Liver (tissue), 3 donors: ENCODE results near the gene MLLT10.
"Not testable (repeated sequence)": the region's sequence is repeated elsewhere in the genome, so short reads cannot be mapped to it uniquely, and the experiment has no call there.

Experiments used
- ATF3 ChIP-seq: IDR thresholded peaks from 2 replicates; pipeline ENCODE4 v1.6.1; 2016; ENCODE audit warnings: antibody characterized with exemption
- CTCF ChIP-seq: fragments of 150-350 bp; IDR thresholded peaks from 2 replicates; pipeline ENCODE4 v1.5.1; 2017; ENCODE audit warnings: improper control_type of control experiment, low read depth, low read length; ENCODE audit not compliant: missing input control
- EGR1 ChIP-seq, 2 donors: IDR thresholded peaks; 2 replicates each; pipeline ENCODE4 v1.6.1; 2016 to 2018; ENCODE audit warnings: antibody characterized with exemption in 2 of 2, low read depth in 2 of 2
- JUND ChIP-seq, 2 donors: IDR thresholded peaks; 2 replicates each; pipeline ENCODE4 v1.6.1; 2016; ENCODE audit warnings: antibody characterized with exemption in 2 of 2
- MAX ChIP-seq: IDR thresholded peaks from 2 replicates; pipeline ENCODE4 v1.6.1; 2016; ENCODE audit warnings: antibody characterized with exemption
- RAD21 ChIP-seq, 2 donors: IDR thresholded peaks; 2 replicates each; pipeline ENCODE4 v1.6.1; 2016; ENCODE audit warnings: antibody characterized with exemption in 2 of 2, mild to moderate bottlenecking in 2 of 2
- REST ChIP-seq: IDR thresholded peaks from 2 replicates; pipeline ENCODE4 v1.6.1; 2016; ENCODE audit warnings: antibody characterized with exemption, mild to moderate bottlenecking
- SP1 ChIP-seq: IDR thresholded peaks from 2 replicates; pipeline ENCODE4 v1.6.1; 2018; ENCODE audit warnings: antibody characterized with exemption, mild to moderate bottlenecking
- TAF1 ChIP-seq: conservative IDR thresholded peaks from 2 replicates; pipeline ENCODE4 v1.6.1; 2016; ENCODE audit warnings: antibody characterized with exemption, mild to moderate bottlenecking
- donor health status: healthy.
- donor health status: healthy.

GRCh38 chr10:21624421-21624820, 90.4 kb downstream of the MLLT10 start:
- not testable (repeated sequence) for TF ChIP-seq JUND (IDR thresholded peaks at IDR 0.05); CTCF; SP1; REST; MAX; RAD21 (IDR thresholded peaks at IDR 0.05); ATF3; EGR1 (IDR thresholded peaks at IDR 0.05; ENCODE audit: low read depth in 2 of 2); TAF1
